Measurements from ENCODE around the gene ZNF277.

The ZNF277 gene

GRCh38 chr7:112206238-112206990 is at the start of gene ZNF277, which contains the start of gene DOCK4:
Gene ZNF277 (plus strand): TSS chr7:112206695. CDS start chr7:112206717, 22 bp downstream.
Gene DOCK4 (minus strand): TSS chr7:112206399. CDS start chr7:112206138, 261 bp downstream.
- peak; percentile 99 to 100 for DNase-seq

GRCh38 chr7:112157072-112157471 is 49.4 kb upstream of the ZNF277 start:
- DNase-seq, result no peak

GRCh38 chr7:112159351-112159750 is 47.1 kb upstream of the ZNF277 start:
- no peak for DNase-seq

DNA sequence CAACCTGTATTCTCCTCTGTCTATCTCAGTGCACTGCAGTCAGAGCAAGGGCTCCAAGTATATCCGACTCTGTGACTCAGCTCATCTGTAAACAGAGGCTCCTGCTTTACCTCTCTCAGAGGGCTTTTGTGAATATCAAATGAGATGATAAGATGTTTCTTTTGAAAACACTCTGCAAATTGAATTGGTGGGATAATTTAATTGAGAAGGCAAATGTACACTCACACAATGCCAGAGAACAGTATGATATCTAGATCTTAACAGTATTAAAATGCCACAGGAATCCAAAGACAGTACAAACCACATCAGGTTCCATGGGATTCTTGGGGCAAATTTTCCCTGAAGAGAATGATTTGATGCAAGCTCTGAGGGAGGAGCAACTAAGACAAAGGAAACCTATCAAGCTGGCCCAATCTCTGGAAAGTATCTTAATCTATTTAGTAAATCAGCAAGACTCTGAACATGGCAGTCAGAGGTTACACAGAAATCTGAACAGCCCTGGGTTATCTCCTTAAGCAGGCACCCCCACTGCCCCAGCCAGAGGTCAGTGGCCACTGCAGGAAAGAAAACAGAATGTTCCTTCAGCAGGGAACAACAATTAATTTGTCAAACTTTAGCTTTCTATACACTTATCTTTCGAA is 46.2 kb upstream of the ZNF277 start:
- DNase-seq, result no peak

DNA sequence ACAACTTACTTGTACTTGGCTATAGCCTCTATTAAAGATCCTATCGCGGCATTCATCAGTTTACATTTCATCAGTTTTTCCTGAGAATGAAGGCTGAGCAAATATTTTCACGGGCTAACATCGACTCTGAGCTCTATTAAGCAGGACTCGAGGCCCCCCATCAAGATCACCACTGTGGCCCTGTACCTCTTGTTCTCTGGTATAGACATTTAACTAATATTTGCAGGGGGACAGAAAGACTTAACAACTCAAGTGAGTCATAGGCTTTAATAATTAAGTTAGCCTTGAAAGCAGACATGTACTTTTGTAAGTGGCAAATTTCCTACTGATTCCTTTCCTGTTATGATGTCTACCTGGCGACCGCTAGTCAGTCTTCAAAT is 45.7 kb upstream of the ZNF277 start:
- DNase-seq, result no peak

DNA sequence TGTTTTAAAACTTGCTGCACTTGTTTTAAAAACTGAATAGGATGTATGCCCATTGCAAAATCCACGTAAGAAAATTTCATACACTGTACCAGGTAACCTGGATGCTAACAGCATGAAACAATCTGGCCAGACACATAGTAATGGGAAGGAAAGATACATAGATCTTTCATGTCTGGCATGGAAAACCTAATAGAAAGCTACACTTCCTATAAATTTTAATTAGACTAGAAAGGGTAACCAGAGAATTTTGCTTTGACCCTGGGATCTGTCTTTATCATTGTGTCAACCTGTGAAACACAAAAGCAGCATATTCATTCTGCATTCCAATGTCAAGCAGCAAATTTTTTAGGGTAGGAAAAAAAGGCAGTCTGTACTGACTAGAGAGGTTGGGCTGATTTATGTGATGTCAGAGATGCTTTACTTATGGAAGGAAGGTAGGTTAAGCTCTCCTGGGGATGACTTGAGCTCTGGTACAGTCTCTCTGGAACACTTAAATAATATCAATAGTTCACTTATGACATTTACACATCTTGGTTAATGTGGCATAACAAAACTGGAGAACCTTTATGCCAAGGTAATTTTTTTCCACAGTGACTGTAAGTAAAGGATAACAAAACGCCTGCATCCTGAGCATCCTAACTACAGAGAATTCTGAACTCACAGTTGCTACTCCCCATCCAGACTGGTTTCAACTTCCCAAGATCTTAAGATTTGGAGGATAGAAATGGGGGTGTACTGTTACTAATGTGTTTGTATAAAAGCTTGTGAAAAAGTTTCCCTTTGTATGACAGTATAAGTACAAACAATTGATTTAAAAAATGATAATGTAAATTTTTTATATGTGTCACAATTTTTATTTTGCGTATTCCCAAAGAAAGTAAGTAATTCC is 45.0 kb upstream of the ZNF277 start:
- no peak for DNase-seq

DNA sequence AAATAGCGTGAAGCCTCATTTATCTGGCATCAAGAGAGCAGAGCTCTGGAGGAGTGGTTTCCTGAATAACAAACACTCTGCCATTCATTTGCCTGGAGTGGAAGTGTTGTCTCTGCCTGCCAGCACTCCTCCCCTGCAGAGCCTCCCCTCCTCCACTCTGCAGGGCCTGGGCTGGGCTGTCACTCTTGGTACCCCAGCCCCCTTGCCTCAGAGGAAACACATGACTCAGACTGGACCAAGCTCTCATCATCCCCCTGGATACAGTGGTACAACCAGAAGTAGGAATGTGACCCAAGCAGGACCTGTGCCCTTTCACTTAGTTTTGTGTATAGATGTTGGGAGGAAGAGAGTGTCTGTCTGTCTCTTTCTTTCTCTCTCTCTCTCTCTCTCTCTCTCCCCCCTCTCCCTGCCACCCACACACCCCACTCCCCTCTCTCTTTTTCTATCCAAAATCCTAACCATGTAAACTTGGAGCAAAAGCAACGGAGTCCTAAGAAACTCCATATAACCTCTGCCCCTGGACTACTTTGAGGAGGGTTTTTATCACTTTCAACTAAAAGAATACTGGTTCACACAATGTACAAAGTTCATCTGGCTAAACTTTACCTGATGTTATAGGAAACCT is 44.2 kb upstream of the ZNF277 start:
- DNase-seq, result no peak

- no peak for DNase-seq
Measured at GRCh38 chr7:112162784-112163506, 43.5 kb upstream of the ZNF277 start.

DNA sequence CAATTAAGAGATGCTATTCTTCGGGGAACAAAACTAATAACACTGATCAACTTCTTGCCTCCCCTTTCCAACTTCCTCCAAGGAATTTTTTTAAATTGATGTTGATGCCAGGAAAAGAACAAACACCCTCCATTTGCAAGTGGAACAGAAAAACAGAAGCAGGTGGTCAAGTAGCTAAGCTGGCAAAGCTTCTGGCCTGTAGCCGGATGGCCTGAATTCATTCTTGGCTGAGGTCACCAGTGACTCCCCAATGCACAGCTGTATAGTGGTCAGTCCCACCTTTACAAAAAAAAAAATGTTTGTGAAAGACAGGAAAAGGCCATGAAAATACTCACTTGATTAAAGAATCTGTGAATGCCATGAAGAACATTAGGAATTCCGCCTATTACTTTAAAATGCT is 39.3 kb upstream of the ZNF277 start:
- DNase-seq, result no peak

DNA sequence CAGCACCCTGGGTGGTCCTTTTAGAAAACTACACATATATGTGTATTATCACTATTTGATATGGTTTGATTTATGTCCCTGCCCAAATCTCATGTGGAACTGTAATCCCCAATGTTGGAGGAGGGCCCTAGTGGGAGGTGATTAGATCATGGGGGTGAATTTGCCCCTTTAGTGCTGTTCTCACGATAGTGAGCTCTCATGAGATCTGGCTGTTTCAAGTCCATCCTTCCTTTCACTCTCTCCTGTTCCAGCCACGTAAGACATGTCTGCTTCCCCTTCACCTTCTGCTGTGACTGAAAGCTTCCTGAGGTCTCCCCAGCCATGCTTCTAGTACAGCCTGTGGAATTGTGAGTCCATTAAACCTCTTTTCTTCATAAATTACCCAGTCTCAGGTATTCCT is 37.6 kb upstream of the ZNF277 start:
- no peak for DNase-seq

GRCh38 chr7:112171673-112172072 is 34.8 kb upstream of the ZNF277 start:
- DNase-seq, result no peak

GRCh38 chr7:112172870-112173567 is 33.5 kb upstream of the ZNF277 start:
- DNase-seq, result no peak

- DNase-seq, result no peak
Measured at GRCh38 chr7:112173568-112173905, 33.0 kb upstream of the ZNF277 start.

GRCh38 chr7:112174192-112174591 is 32.3 kb upstream of the ZNF277 start:
- DNase-seq, result no peak

DNA sequence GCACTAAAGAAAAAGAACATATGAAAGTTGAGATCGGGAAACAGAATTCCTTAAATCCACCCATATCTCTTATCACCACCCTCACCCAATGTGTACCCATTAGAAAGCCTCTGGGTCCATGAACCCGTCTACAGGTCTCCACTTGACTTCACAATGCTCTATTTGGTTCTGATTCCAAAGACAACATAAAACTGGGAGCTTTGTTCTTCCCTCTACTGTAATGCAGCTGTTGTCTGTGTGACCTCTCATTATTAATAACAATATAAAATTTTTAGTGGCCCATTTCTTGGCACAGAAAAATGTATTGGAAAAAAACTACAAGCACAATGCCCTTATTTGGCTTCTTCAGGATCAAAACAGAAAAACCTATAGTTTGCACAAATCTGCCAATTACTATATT is 30.3 kb upstream of the ZNF277 start:
- DNase-seq, result no peak

- no peak for DNase-seq
Measured at GRCh38 chr7:112176693-112177415, 29.6 kb upstream of the ZNF277 start.

- no peak for DNase-seq
Measured at GRCh38 chr7:112180223-112180622, 26.3 kb upstream of the ZNF277 start.

DNA sequence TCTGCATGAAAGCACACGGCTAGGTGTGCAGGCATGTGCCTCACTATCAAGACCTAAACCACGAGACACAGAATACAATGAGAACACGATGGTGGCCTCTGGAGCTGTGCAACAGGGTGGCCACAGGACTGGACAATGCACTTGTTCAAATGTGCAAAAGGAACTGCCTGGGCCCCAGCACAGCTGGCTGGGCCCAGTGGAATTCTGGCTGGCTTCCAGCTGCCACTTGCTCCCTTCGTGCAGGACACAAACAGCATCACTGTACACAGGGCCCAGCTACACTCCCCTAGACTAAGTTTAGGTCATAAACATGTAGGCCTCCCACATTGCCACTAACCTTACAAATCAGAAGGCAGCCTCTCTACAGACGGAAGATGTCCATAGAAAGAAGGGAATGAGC is 23.7 kb upstream of the ZNF277 start:
- DNase-seq, result no peak

DNA sequence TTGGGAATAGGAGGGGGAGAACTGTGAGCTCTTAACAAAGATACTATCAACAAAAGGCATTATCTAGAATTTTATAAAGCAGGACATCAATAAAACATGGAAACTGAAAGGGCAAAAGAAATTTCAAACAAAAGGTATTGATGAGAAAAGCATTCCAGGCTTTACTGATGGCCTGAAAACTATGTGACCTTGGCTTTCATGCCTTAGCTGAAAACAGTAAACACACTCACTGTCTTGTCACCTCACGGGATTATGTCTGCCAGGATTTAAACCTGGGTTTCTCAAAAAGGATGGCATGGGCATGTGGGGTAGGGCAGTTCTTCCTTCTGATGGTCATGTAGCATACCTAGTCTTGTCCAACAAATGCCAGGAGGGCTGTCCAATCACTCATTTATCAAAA is 23.2 kb upstream of the ZNF277 start:
- DNase-seq, result no peak

DNA sequence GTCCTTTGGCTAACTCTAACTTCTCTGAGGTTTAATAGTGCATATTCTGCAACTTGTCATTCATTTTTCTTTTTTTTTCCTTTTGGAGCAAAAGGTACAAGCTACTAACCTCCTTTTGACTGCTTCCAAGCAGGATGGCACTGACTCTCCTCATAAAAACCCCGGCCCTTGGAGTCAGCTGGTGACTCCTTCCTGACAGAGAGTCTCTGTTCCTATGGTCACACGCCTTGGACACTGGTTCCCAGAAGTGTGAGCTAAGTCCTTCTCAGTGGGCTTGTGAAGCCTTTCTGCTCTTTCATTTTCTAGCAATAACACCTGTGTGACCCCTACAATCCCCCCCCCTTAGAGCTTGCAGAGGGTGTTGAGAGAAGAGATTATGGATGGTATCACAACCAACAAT is 22.0 kb upstream of the ZNF277 start:
- DNase-seq, result no peak

Measured in NCI-H526 (cell line).